Natural killer cell (primary cell): ENCODE measurements around the gene CD93. TPM values are rescaled to one million over a fixed set of nuclear protein-coding genes. Genes with fewer than 3 reads are reported as not detected.
A peak's percentile ranks its signal among the peaks of the same experiment; 100 is the strongest.

Experiments
- ATAC-seq, 3 donors: fragments of 150-1000 bp in 2 of 3; fragments of 200-7000 bp in 1 of 3; cut with Tn5 transposase; 1 replicate in 1 of 3; 2 replicates in 2 of 3; pipeline ENCODE4 v1.10.0; 2021; ENCODE audit warnings: mild to moderate bottlenecking in 2 of 3, moderate library complexity in 2 of 3
- DNase-seq, 2 donors: peaks; one replicate each; pipeline versions ENCODE4 v3.0.0 to v3.0.0-alpha.2; 2013 to 2021; ENCODE audit warnings: mixed read lengths in 1 of 2
- H3K27ac ChIP-seq: one replicate; pipeline ENCODE4 v1.5.1; 2013; ENCODE audit warnings: mild to moderate bottlenecking, low read length
- H3K27me3 ChIP-seq: one replicate; pipeline ENCODE4 v1.6.1; 2013; ENCODE audit warnings: low read length; ENCODE audit not compliant: control insufficient read depth, insufficient read depth
- H3K36me3 ChIP-seq: one replicate; pipeline ENCODE4 v1.6.1; 2013; ENCODE audit warnings: low read length; ENCODE audit not compliant: control insufficient read depth, insufficient read depth
- H3K4me1 ChIP-seq: one replicate; pipeline ENCODE4 v1.6.1; 2013; ENCODE audit warnings: low read length; ENCODE audit not compliant: control insufficient read depth, insufficient read depth
- H3K4me3 ChIP-seq: one replicate; pipeline ENCODE4 v1.5.1; 2013; ENCODE audit warnings: low read length
- H3K9me3 ChIP-seq: one replicate; pipeline ENCODE4 v1.6.1; 2013; ENCODE audit warnings: low read length; ENCODE audit not compliant: control insufficient read depth, insufficient read depth
- H3K27ac Mint-ChIP-seq, 2 donors: one replicate each; pipeline ENCODE4 v1.8.0; 2022; ENCODE audit warnings: mild to moderate bottlenecking in 2 of 2, mixed read lengths in 2 of 2, moderate library complexity in 1 of 2
- H3K27me3 Mint-ChIP-seq, 2 donors: one replicate each; pipeline ENCODE4 v1.8.0; 2022; ENCODE audit warnings: low read depth in 2 of 2, mixed read lengths in 2 of 2
- H3K36me3 Mint-ChIP-seq: one replicate; pipeline ENCODE4 v1.8.0; 2022; ENCODE audit warnings: mixed read lengths
- H3K4me1 Mint-ChIP-seq, 2 donors: one replicate each; pipeline ENCODE4 v1.8.0; 2022; ENCODE audit warnings: mixed read lengths in 2 of 2
- H3K4me3 Mint-ChIP-seq: one replicate; pipeline ENCODE4 v1.8.0; 2022; ENCODE audit warnings: mild to moderate bottlenecking, moderate library complexity, mixed read lengths
- H3K9me3 Mint-ChIP-seq, 2 donors: one replicate each; pipeline ENCODE4 v1.8.0; 2022; ENCODE audit warnings: mixed read lengths in 2 of 2
- CTCF ChIP-seq: fragments of 200-600 bp; IDR thresholded peaks from one replicate; pipeline ENCODE4 v1.8.0; 2022; ENCODE audit warnings: antibody characterized with exemption
- WGBS: methylation state at CpG from one replicate; pipeline ENCODE4 v1.1.7; 2013; ENCODE audit warnings: missing lambda C conversion rate; ENCODE audit not compliant: insufficient coverage; 5-methylcytosine and 5-hydroxymethylcytosine counted together
- intact Hi-C: fragments of 100-400 bp; cut with micrococcal nuclease; formaldehyde crosslinking; loops from one replicate; pipeline ENCODE4 v1.14.2; 2022
- total RNA-seq, 4 donors: library from RNA; stranded (reverse); fragments of 120-200 nt in 1 of 4; gene quantifications; one replicate each; pipeline versions ENCODE4 v1.2.3 to v1.2.4, GENCODE V29; 2013 to 2022

The CD93 gene
- total RNA-seq, 3 donors from 2014 or later (not counting 1 experiment from before 2014, with no cell fraction given), result 8.0 to 17.9 (median 17.2) TPM

- H3K9me3 ChIP-seq, result no peaks in the 10 kb centered on the region
- no peaks in the 10 kb centered on the region for H3K27me3 ChIP-seq
- no peak for ATAC-seq
- Mint-ChIP-seq H3K4me3 (no peak overlapping the region), H3K4me1 (peaks cover 0 to 27% of the 10 kb centered on the region in 2 donors), H3K9me3 (no peaks in the 10 kb centered on the region), H3K27me3 (no peaks in the 10 kb centered on the region), H3K36me3 (no peaks in the 10 kb centered on the region), H3K27ac (peak overlapping the region in 1 of 2 donors; percentile 75)
- no peak overlapping the region for H3K27ac ChIP-seq
- intact Hi-C loops, result no loop called here
- no peak for DNase-seq
- H3K4me1 ChIP-seq, result peaks cover 45% of the 10 kb centered on the region
- no peaks in the 10 kb centered on the region for H3K36me3 ChIP-seq
- TF ChIP-seq CTCF, result no peak
- 93% methylated on average over 14 of the region's 14 CpGs for WGBS
- H3K4me3 ChIP-seq, result no peak overlapping the region
Observed at GRCh38 chr20:23127506-23128279, 41.6 kb upstream of the CD93 start.

GRCh38 chr20:23126281-23127061 is 40.3 kb upstream of the CD93 start:
- Mint-ChIP-seq H3K9me3 (no peaks in the 10 kb centered on the region), H3K4me3 (no peak overlapping the region), H3K36me3 (no peaks in the 10 kb centered on the region), H3K27ac (peak overlapping the region in 1 of 2 donors; percentile 75), H3K4me1 (peaks cover 0 to 27% of the 10 kb centered on the region in 2 donors), H3K27me3 (no peaks in the 10 kb centered on the region)
- no peaks in the 10 kb centered on the region for H3K27me3 ChIP-seq
- no peaks in the 10 kb centered on the region for H3K36me3 ChIP-seq
- ATAC-seq (peak in 2 of 3 donors; percentile 18 to 59), DNase-seq (no peak)
- intact Hi-C loops, result no loop called here
- WGBS, result 34% methylated on average over 12 of the region's 12 CpGs
- no peaks in the 10 kb centered on the region for H3K9me3 ChIP-seq
- peaks cover 45% of the 10 kb centered on the region for H3K4me1 ChIP-seq
- H3K27ac ChIP-seq, result peak overlapping the region; percentile 19
- TF ChIP-seq CTCF, result no peak
- H3K4me3 ChIP-seq, result no peak overlapping the region

DNA sequence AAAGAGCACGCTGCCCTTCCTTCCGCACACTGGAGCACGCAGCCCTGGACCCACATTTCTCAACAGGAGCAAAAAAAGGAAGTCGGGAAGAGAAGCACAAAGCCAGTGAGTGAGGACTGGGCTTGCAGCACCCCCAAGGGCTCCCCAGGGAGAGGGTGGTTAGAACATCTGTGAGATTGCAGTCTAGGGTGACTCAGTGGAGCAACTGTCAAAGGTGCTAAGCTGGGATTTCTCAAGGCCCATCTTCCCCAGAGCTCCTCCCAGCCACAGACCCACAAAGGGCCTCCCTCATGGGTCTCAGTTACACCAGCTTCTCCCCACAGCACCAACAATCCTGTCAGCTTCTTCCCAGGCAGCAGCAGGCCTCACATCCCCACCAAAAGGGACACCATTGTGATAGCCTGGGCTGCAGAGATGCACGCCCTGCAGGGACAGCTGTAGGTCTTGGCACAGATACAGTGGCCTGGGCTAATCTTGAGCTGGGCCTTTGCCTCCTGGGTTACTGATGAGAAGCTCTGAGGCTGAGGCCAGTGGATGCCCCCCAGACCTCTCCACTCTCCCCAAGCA is 39.6 kb upstream of the CD93 start:
- Histone ChIP-seq H3K27ac (peak overlapping the region; percentile 19), H3K36me3 (no peaks in the 10 kb centered on the region), H3K4me1 (peaks cover 45% of the 10 kb centered on the region), H3K9me3 (no peaks in the 10 kb centered on the region), H3K4me3 (no peak overlapping the region), H3K27me3 (no peaks in the 10 kb centered on the region)
- H3K4me3 Mint-ChIP-seq, result no peak overlapping the region
- H3K27me3 Mint-ChIP-seq, result no peaks in the 10 kb centered on the region
- 62% methylated on average over 5 of the region's 5 CpGs for WGBS
- ATAC-seq (peak in 1 of 3 donors; percentile 61), DNase-seq (no peak)
- H3K27ac Mint-ChIP-seq, result peak overlapping the region in 1 of 2 donors; percentile 75
- no peak for TF ChIP-seq CTCF
- intact Hi-C loops, result no loop called here
- no peaks in the 10 kb centered on the region for H3K36me3 Mint-ChIP-seq
- peaks cover 0 to 27% of the 10 kb centered on the region in 2 donors for H3K4me1 Mint-ChIP-seq
- H3K9me3 Mint-ChIP-seq, result no peaks in the 10 kb centered on the region
